Caco-2 (cell line): ENCODE results near the gene HOXA5. TPM values are rescaled to one million over a fixed set of nuclear protein-coding genes. Genes with fewer than 3 reads are reported as not detected.

Source experiments
- BruUV-seq: library from RNA; stranded (reverse); fragments of 400-500 nt; replicated peaks from 2 replicates; lab custom pipeline; 2021; lab: Mats Ljungman, UMichigan
- CTCF ChIA-PET: fragments of 300-600 bp; sonication (Branson Sonifier 250); formaldehyde crosslinking; loops from one replicate; lab custom pipeline; 2022; ENCODE audit warnings: antibody characterized with exemption; lab: Charles Lee
- POLR2A ChIA-PET: fragments of 300-600 bp; sonication (Branson Sonifier 250); formaldehyde crosslinking; loops from one replicate; lab custom pipeline; 2022; ENCODE audit warnings: antibody characterized with exemption; lab: Charles Lee
- DNase-seq, 2 experiments: peaks; one replicate each; pipeline versions ENCODE4 v3.0.0 to v3.0.0-alpha.2; 2020 to 2022
- H3K27me3 ChIP-seq: replicated peaks from 2 replicates; pipeline ENCODE4 v1.6.0; 2011; ENCODE audit warnings: low read length; ENCODE audit not compliant: control insufficient read depth, insufficient read depth
- H3K36me3 ChIP-seq: 2 replicates; pipeline ENCODE4 v1.5.1; 2011; ENCODE audit warnings: low read length; ENCODE audit not compliant: control insufficient read depth, insufficient read depth
- H3K4me1 ChIP-seq: fragments of 250-450 bp; sonication (Bioruptor Pico); 2 replicates; pipeline ENCODE4 v1.5.1; 2020; ENCODE audit warnings: mild to moderate bottlenecking
- H3K4me3 ChIP-seq: 2 replicates; pipeline ENCODE4 v1.5.1; 2011; ENCODE audit warnings: low read depth, mild to moderate bottlenecking, control low read depth, low read length
- H3K9me3 ChIP-seq: fragments of 250-450 bp; sonication (Bioruptor Pico); 2 replicates; pipeline ENCODE4 v1.5.1; 2020; ENCODE audit warnings: mild to moderate bottlenecking, moderate library complexity
- H3K27ac Mint-ChIP-seq: one replicate; pipeline ENCODE4 v1.8.0; 2022; ENCODE audit warnings: mixed read lengths; ENCODE audit not compliant: unreplicated experiment
- H3K27me3 Mint-ChIP-seq: one replicate; pipeline ENCODE4 v1.8.0; 2022; ENCODE audit warnings: mixed read lengths; ENCODE audit not compliant: insufficient read depth, unreplicated experiment
- H3K36me3 Mint-ChIP-seq: one replicate; pipeline ENCODE4 v1.8.0; 2022; ENCODE audit warnings: mild to moderate bottlenecking, mixed read lengths; ENCODE audit not compliant: insufficient read depth, unreplicated experiment
- H3K4me1 Mint-ChIP-seq: one replicate; pipeline ENCODE4 v1.8.0; 2022; ENCODE audit warnings: low read depth, mixed read lengths; ENCODE audit not compliant: unreplicated experiment
- H3K4me3 Mint-ChIP-seq: one replicate; pipeline ENCODE4 v1.8.0; 2022; ENCODE audit warnings: mild to moderate bottlenecking, moderate library complexity, mixed read lengths; ENCODE audit not compliant: unreplicated experiment
- H3K9me3 Mint-ChIP-seq: one replicate; pipeline ENCODE4 v1.8.0; 2022; ENCODE audit warnings: mixed read lengths; ENCODE audit not compliant: unreplicated experiment
- CTCF ChIP-seq, 2 experiments: fragments of 200-600 bp in 1 of 2; IDR thresholded peaks; 1 replicate in 1 of 2; 2 replicates in 1 of 2; pipeline versions ENCODE4 v1.5.1 to v1.8.0; 2011 to 2022; ENCODE audit warnings: antibody characterized with exemption in 1 of 2, control low read depth in 1 of 2, inconsistent platforms in 1 of 2, low read depth in 1 of 2, low read length in 1 of 2, mild to moderate bottlenecking in 1 of 2, moderate library complexity in 1 of 2; ENCODE audit not compliant: insufficient read depth in 1 of 2, severe bottlenecking in 1 of 2, unreplicated experiment in 1 of 2
- intact Hi-C: fragments of 100-400 bp; cut with micrococcal nuclease; formaldehyde crosslinking; loops from one replicate; pipeline ENCODE4 v1.10.0; 2022; ENCODE audit not compliant: unreplicated experiment
- total RNA-seq: library from RNA; stranded (reverse); gene quantifications from 2 replicates; pipeline ENCODE4 v1.2.3, GENCODE V29; 2022

HOXA5 gene
- total RNA-seq, 1 experiment from 2014 or later, result 4.9 TPM

GRCh38 chr7:27159266-27160144 lies 16.0 kb upstream of the HOXA5 start:
- H3K36me3 ChIP-seq, result no peaks in the 10 kb centered on the region
- Mint-ChIP-seq H3K9me3 (no peaks in the 10 kb centered on the region), H3K27me3 (no peaks in the 10 kb centered on the region), H3K4me3 (peak overlapping the region; percentile 69), H3K4me1 (peaks cover 14% of the 10 kb centered on the region), H3K36me3 (peaks cover 23% of the 10 kb centered on the region), H3K27ac (no peak overlapping the region)
- intact Hi-C loops, result loop anchor here (2.0 to 10.0 kb wide), 5 partner anchors 297 to 1265 kb away; partner anchors contain the start of genes CBX3, HNRNPA2B1 and SKAP2
- H3K27me3 ChIP-seq, result no peaks in the 10 kb centered on the region
- TF ChIP-seq CTCF (IDR thresholded peaks at IDR 0.05; ENCODE audit: insufficient read depth in 1 of 2, low read depth in 1 of 2, low read length in 1 of 2, severe bottlenecking in 1 of 2, unreplicated experiment in 1 of 2), result no peak
- peaks cover 7% of the 10 kb centered on the region for H3K4me1 ChIP-seq
- no peak overlapping the region for H3K4me3 ChIP-seq
- H3K9me3 ChIP-seq, result no peaks in the 10 kb centered on the region
- DNase-seq, result peak in 1 of 2 experiments; percentile 15
- BruUV-seq, result no TSS peak
- CTCF ChIA-PET, result interaction anchor here (0.7 kb wide), 1 partner anchor 308 kb away, joined by 3 read pairs; no protein-coding TSS in a partner anchor
- POLR2A ChIA-PET, result no interaction called here

DNA sequence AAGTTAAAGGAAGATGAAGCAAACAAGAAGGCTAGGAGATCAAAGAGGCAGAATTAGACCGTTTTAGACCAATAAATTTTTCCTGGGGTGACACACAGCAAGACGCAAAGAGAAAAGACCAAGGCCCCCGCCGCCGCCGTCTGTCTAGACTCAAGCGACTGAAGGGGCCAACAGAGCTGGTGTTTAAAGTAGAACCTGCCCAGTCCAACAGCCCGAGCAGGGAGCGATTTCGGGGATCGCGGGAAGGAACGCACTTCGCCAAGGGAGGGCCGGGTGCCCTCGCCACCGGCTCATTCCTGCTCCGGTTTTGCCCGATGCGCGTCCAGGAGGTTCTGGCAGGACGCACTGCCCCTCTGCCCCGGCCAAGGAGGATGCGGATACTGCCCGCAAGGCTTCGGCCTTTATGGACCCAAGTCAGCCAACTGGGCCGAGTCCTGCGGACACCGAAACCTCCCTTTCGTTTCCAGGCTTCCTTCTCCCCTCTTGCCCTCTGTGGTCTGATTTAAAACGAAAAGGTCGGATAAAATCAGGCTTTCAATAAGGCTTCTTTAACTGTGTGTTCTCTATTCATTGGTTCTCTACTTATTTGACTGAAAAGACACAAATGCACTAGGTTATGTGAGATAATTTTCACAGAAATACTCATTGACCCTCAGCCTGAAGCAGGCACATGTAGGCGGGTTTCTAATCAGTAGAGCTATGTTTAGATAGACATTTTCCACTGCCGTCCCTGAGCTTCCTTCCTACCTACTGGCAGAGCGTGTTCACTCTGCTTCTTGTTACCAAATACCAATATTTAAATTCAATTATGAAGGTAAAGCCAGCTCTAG lies 15.2 kb upstream of the HOXA5 start:
- H3K4me3 ChIP-seq, result no peak overlapping the region
- CTCF ChIA-PET, result interaction anchor here (0.7 kb wide), 1 partner anchor 307 kb away, joined by 3 read pairs; no protein-coding TSS in a partner anchor
- H3K4me1 ChIP-seq, result peaks cover 7% of the 10 kb centered on the region
- BruUV-seq, result no TSS peak
- Mint-ChIP-seq H3K4me3 (no peak overlapping the region), H3K27me3 (no peaks in the 10 kb centered on the region), H3K9me3 (no peaks in the 10 kb centered on the region), H3K27ac (no peak overlapping the region), H3K4me1 (peaks cover 8% of the 10 kb centered on the region), H3K36me3 (peaks cover 20% of the 10 kb centered on the region)
- DNase-seq, result peak in 1 of 2 experiments; percentile 17
- H3K36me3 ChIP-seq, result no peaks in the 10 kb centered on the region; the same call in 1 of the 2 replicates
- no peaks in the 10 kb centered on the region for H3K9me3 ChIP-seq
- no peaks in the 10 kb centered on the region for H3K27me3 ChIP-seq
- TF ChIP-seq CTCF (IDR thresholded peaks at IDR 0.05; ENCODE audit: insufficient read depth in 1 of 2, low read depth in 1 of 2, low read length in 1 of 2, severe bottlenecking in 1 of 2, unreplicated experiment in 1 of 2), result no peak
- intact Hi-C loops, result no loop called here
- POLR2A ChIA-PET, result no interaction called here
